GM18868 (cell line): ENCODE data around the gene CGGBP1.
"Not testable (repeated sequence)": the region's sequence is repeated elsewhere in the genome, so short reads cannot be mapped to it uniquely, and the experiment has no call there.

ENCODE experiments used
- ATAC-seq: cut with Tn5 transposase; IDR thresholded peaks from one replicate; pipeline ENCODE4 v1.9.1; 2021; ENCODE audit warnings: mild to moderate bottlenecking, moderate library complexity; ENCODE audit not compliant: unreplicated experiment

CGGBP1 gene

GRCh38 chr3:88034491-88035275 is 24.1 kb downstream of the CGGBP1 start:
- ATAC-seq = no peak

GRCh38 chr3:88033808-88034207 is 25.0 kb downstream of the CGGBP1 start:
- no peak for ATAC-seq

DNA sequence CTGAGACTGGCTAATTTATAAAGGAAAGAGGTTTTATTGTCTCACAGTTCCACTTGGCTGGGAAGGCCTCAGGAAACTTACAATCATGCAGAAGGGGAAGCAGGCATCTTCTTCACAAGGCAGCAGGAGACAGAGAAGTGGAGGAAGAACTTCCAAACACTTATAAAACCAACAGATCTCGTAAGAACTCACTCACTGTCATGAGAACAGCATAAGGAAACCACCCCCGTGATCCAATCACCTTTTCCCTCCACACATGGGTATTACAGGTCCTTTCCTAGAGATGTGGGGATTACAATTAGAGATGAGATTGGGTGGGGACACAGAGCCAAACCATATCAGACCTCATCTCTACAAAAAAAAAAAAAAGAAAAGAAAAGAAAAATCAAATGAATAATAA is 25.7 kb downstream of the CGGBP1 start:
- ATAC-seq = no peak

DNA sequence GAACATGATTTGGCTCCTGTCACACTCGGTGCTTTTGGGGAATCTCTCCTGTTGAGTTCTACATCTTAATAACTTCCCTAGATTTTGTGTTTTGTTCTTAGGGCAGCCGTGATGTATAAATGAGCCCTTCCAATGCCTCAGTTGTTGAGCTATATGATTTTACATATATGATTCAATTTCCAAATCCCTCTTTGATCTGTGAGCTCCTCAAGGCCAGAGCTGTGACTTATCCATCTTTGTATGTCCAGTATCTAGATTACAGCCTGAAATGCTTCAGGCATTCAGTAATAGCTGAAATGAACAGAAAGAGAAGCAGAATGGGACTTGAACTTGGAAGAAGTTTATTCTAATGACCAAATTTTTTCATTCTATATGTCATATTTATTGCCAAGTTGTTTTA is 26.6 kb downstream of the CGGBP1 start:
- peak; percentile 5 for ATAC-seq

- peak; percentile 75 for ATAC-seq
Measured at GRCh38 chr3:88031642-88032077, 27.1 kb downstream of the CGGBP1 start.

- no peak for ATAC-seq
Measured at GRCh38 chr3:88030210-88030609, 28.6 kb downstream of the CGGBP1 start.

GRCh38 chr3:88028876-88029275 is 29.9 kb downstream of the CGGBP1 start:
- no peak for ATAC-seq

GRCh38 chr3:88025001-88025552 is 33.7 kb downstream of the CGGBP1 start:
- ATAC-seq = no peak

GRCh38 chr3:88019024-88019423 is 39.8 kb downstream of the CGGBP1 start:
- ATAC-seq = peak; percentile 97

DNA sequence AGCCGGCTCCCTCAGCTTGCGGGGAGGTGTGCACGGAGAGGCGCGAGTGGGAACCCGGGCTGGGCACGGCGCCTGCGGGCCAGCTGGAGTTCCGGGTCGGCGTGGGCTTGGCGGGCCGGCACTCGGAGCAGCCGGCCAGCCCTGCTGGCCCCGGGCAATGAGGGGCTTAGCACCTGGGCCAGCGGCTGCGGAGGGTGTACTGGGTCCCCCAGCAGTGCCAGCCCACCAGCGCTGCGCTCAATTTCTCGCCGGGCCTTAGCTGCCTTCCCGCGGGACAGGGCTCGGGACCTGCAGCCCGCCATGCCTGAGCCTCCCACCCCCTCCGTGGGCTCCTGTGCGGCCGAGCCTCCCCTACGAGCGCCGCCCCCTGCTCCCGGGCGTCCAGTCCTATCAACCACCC is 43.1 kb downstream of the CGGBP1 start:
- not testable (repeated sequence) for ATAC-seq

GRCh38 chr3:88013592-88013991 is 45.2 kb downstream of the CGGBP1 start:
- no peak for ATAC-seq

GRCh38 chr3:88010810-88011209 is 48.0 kb downstream of the CGGBP1 start:
- ATAC-seq = no peak

DNA sequence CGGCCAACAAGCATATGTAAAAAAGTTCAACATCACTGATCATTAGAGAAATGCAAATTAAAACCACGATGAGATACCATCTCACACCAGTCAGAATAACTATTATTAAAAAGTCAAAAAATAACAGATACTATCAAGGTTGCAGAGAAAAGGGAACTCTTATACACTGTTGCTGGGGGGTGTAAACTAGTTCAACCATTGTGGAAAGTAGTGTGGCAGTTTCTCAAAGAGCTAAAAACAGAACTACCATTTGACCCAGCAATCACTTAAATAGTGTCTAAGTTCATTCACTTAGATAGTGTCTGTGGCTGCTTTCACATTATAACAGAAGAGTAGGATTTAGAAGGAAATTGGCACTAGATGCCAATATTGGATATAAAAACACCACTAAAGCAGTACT is 49.7 kb downstream of the CGGBP1 start:
- peak; percentile 49 for ATAC-seq

DNA sequence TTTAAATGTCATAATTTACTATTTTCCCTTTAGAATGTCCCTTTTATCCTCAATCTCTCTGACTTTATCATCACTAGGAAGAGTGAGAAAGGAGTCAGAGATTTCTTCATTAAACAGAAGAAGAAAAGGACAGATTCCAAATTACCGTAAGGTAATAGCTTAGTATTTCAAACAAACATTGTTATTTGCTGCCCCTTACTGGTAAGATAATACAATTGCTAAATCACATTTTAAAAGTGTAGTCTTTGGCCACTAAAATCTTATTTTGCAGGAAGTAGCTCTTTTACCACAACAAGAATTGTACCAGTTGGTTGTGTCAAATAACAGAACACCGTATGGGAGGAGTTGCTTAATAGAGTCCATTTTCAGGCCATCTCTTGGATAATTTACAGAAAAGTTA is 53.7 kb downstream of the CGGBP1 start:
- peak; percentile 55 for ATAC-seq

DNA sequence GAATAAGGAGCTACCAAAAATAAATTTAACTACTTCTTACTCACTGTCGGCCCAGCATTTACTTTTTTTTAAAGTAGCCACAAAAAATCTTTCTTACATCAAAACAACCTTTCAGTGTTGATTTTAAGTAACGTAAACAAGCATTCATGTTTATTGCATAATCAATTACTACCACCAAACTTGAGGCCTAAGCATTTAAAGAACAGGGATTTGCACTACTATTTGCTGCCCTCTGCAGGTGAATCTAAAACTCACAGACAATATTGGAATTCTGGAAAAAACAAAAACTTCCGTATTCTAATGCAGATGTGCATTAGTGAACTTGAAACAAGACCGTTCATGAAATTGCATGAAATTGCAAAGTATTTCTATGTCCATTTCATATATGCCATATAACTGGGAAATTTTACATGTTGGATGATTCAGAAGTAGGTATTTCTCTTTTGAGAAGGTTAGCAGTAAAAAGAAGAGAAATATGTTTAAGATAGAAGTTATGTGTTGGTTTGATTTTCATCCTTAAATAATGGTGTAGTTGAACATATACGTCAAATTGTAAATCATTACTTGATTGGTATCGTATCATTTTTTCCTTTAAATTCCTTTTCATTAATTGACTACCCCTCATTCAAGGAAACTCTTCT is 55.6 kb downstream of the CGGBP1 start:
- peak; percentile 54 for ATAC-seq

DNA sequence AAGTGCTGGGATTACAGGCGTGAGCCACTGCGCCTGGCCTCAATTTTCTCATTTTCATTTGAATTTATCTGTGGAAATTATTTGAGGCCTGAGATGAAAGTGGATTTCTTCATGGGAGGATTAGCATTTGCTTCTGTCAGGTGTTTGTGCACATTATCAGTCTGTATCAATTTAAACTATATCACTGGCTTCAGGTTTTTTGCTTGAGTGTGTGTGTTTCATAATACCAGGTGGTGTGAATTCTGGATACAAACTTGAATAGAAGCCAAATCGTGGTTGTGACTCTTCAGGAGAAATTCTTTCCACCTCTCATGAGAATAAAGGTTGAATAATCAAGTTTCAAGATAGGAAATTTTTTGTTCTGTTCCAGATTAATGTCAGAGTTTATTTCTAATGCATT is 56.4 kb downstream of the CGGBP1 start:
- no peak for ATAC-seq
